PFSK-1 (cell line): ENCODE measurements around the gene PDE6H.

Experiments
- FOXP2 ChIP-seq: optimal IDR thresholded peaks from 2 replicates; pipeline ENCODE3; 2011; ENCODE audit warnings: borderline replicate concordance, control low read depth, inconsistent platforms; ENCODE audit not compliant: insufficient read depth; ENCODE audit errors: extremely low read length, extremely low read depth
- POLR2AphosphoS5 ChIP-seq: IDR thresholded peaks from 2 replicates; pipeline ENCODE4 v1.6.1; 2012; ENCODE audit warnings: low read depth, mild to moderate bottlenecking, control low read depth, low read length, moderate library complexity
- REST ChIP-seq, 2 experiments: IDR thresholded peaks; 2 replicates each; pipeline versions ENCODE4 v1.6.1 to v1.8.0; 2011 to 2012; ENCODE audit warnings: low read depth in 2 of 2, low read length in 2 of 2, control low read depth in 1 of 2, inconsistent platforms in 1 of 2, mild to moderate bottlenecking in 1 of 2, moderate library complexity in 1 of 2; ENCODE audit not compliant: insufficient read depth in 1 of 2
- SIN3A ChIP-seq: IDR thresholded peaks from 2 replicates; pipeline ENCODE4 v1.6.1; 2012; ENCODE audit warnings: mild to moderate bottlenecking, low read length, moderate library complexity, borderline replicate concordance; ENCODE audit not compliant: insufficient read depth
- TAF1 ChIP-seq: IDR thresholded peaks from 2 replicates; pipeline ENCODE4 v1.6.1; 2012; ENCODE audit warnings: low read length, control low read depth, borderline replicate concordance; ENCODE audit not compliant: insufficient read depth

PDE6H gene

DNA sequence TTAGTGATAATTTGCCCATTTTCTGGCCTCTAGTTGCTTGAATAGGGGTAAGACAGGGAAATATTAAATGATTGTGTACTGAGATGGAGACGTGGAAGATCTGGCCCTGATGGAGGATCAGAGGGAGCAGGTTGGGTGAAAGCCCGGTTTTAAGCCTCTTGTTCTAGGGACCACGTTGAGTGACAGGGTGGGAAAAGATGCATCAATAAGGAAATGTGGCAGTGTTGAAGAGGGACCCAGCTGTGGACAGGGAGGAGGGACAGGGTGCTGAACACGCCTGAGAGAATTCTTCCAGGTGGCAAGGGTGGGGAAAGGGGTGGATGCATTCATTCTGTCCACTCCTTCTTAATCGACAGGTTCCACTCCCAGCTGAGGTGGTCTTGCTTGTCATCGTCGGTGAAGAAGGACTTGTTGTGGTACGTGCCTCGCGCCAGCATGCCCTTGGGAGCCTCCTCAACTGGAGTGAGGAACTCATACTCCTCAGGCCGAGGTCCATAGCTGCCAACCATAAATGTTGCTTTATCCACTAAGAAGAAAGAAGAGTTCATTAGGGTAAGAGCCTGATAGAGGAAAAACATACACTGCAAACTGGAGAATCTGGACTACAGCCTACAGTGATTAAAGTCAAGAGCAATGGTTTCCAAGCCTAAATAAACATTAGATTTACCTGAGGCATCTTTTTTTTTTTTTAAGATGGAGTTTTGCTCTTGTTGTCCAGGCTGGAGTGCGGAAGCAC, 30.5 kb upstream of the PDE6H start:
- TF ChIP-seq FOXP2 (no peak), SIN3A (no peak), REST (IDR thresholded peaks at IDR 0.05; ENCODE audit: insufficient read depth in 1 of 2, low read depth in 2 of 2, low read length in 2 of 2) (no peak)

GRCh38 chr12:14946162-14946561, 26.7 kb upstream of the PDE6H start:
- TF ChIP-seq POLR2AphosphoS5 (no peak), REST (IDR thresholded peaks at IDR 0.05; ENCODE audit: insufficient read depth in 1 of 2, low read depth in 2 of 2, low read length in 2 of 2) (no peak), SIN3A (no peak), FOXP2 (no peak), TAF1 (no peak)

GRCh38 chr12:14946861-14947260, 26.0 kb upstream of the PDE6H start:
- TF ChIP-seq SIN3A (no peak), POLR2AphosphoS5 (no peak), TAF1 (no peak), REST (IDR thresholded peaks at IDR 0.05; ENCODE audit: insufficient read depth in 1 of 2, low read depth in 2 of 2, low read length in 2 of 2) (no peak), FOXP2 (no peak)

- TF ChIP-seq REST (IDR thresholded peaks at IDR 0.05; ENCODE audit: insufficient read depth in 1 of 2, low read depth in 2 of 2, low read length in 2 of 2) (no peak), TAF1 (peak; percentile 83; the same call in 1 of the 2 replicates), POLR2AphosphoS5 (peak; percentile 72; the same call in 1 of the 2 replicates)
Measured at GRCh38 chr12:14948672-14949071, 24.2 kb upstream of the PDE6H start.

DNA sequence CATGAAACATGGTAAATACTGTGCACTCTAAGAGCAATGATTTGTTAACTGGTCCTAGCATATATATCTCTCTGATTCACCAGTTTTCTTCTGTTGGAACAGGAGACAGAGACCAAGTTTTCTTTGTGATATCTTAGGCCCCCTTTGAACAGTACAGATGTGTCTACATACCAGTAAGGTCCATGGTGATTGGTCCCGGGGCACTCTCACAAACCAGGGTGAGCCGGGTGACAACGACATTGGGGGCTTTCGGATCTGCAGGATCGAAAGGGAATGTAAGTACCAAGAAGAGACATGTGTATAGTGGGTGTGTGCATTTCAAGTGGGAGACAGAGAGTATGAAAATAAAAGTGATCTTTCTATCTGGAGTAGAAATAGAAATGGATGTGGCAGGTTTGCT, 23.2 kb upstream of the PDE6H start:
- TF ChIP-seq POLR2AphosphoS5 (no peak), FOXP2 (no peak), TAF1 (no peak), SIN3A (no peak), REST (IDR thresholded peaks at IDR 0.05; ENCODE audit: insufficient read depth in 1 of 2, low read depth in 2 of 2, low read length in 2 of 2) (no peak)
